A549 (cell line): ENCODE measurements around the gene CHD9. TPM values are rescaled to one million over a fixed set of nuclear protein-coding genes. Genes with fewer than 3 reads are reported as not detected.

ENCODE experiments used
- ATAC-seq, 2 experiments: fragments of 200-7000 bp in 1 of 2; fragments of >200 bp in 1 of 2; cut with Nextera tagmentation in 1 of 2; cut with Tn5 transposase in 1 of 2; 3 replicates each; pipeline versions ENCODE4 v1.8.0 to v1.9.1; 2018 to 2020; ENCODE audit warnings: mild to moderate bottlenecking in 1 of 2, moderate library complexity in 1 of 2
- CTCF ChIA-PET: fragments of 300-600 bp; sonication (Branson Sonifier 250); formaldehyde crosslinking; extraction: SDS; loops from one replicate; lab custom pipeline; 2021; ENCODE audit warnings: antibody characterized with exemption, inconsistent platforms; lab: Yijun Ruan, JAX
- POLR2A ChIA-PET: fragments of 350-600 bp; formaldehyde crosslinking; extraction: SDS; loops from one replicate; lab custom pipeline; 2021; ENCODE audit warnings: antibody characterized with exemption, inconsistent platforms; lab: Yijun Ruan, JAX
- DNase-seq, 2 experiments: peaks; one replicate each; pipeline versions ENCODE4 v3.0.0 to v3.0.0-alpha.2; 2011 to 2016; ENCODE audit warnings: low read depth in 1 of 2, low spot score in 1 of 2
- FAIRE-seq: peaks from 2 replicates; lab custom pipeline; 2011; peaks lifted over from hg19 to GRCh38; lab: Jason Lieb, UNC
- H3K27ac ChIP-seq, 2 experiments: fragments of >200 bp; sonication (Bioruptor Twin); formaldehyde crosslinking; 3 replicates each; pipeline ENCODE4 v1.5.1; 2016 to 2017
- H3K4me1 ChIP-seq: fragments of >200 bp; sonication (Bioruptor Twin); formaldehyde crosslinking; 3 replicates; pipeline ENCODE4 v1.6.1; 2016
- H3K4me2 ChIP-seq: fragments of >200 bp; sonication (Bioruptor Twin); formaldehyde crosslinking; 3 replicates; pipeline ENCODE4 v1.6.1; 2016
- H3K4me3 ChIP-seq: fragments of >200 bp; sonication (Bioruptor Twin); formaldehyde crosslinking; 3 replicates; pipeline ENCODE4 v1.5.1; 2016
- H3K9me3 ChIP-seq: fragments of >200 bp; sonication (Bioruptor Twin); formaldehyde crosslinking; 3 replicates; pipeline ENCODE4 v1.6.1; 2016
- CEBPB ChIP-seq, 2 experiments: fragments of >200 bp in 1 of 2; sonication (Bioruptor Twin) in 1 of 2; formaldehyde crosslinking in 1 of 2; IDR thresholded peaks; 2 replicates each; pipeline ENCODE4 v1.6.1; 2012 to 2016
- EHMT2 ChIP-seq: fragments of 200-600 bp; sonication (generic); IDR thresholded peaks from 2 replicates; pipeline ENCODE4 v1.6.1; 2016; ENCODE audit warnings: antibody characterized with exemption, low read depth, mild to moderate bottlenecking, moderate library complexity
- EP300 ChIP-seq, 2 experiments: fragments of >200 bp; sonication (Bioruptor Twin); formaldehyde crosslinking; IDR thresholded peaks; 2 replicates in 1 of 2; 3 replicates in 1 of 2; pipeline ENCODE4 v1.6.1; 2016 to 2017
- HOXB13 ChIP-seq: fragments of 250-450 bp; sonication (Bioruptor Pico); IDR thresholded peaks from 2 replicates; pipeline ENCODE4 v1.5.0; 2020; ENCODE audit warnings: low read depth, mild to moderate bottlenecking, moderate library complexity
- HOXB5 ChIP-seq: fragments of 250-450 bp; sonication (Bioruptor Pico); IDR thresholded peaks from 2 replicates; pipeline ENCODE4 v1.5.0; 2020; ENCODE audit warnings: mild to moderate bottlenecking, moderate library complexity
- JUN ChIP-seq, 2 experiments: fragments of >200 bp; sonication (Bioruptor Twin); formaldehyde crosslinking; IDR thresholded peaks; 2 replicates in 1 of 2; 3 replicates in 1 of 2; pipeline ENCODE4 v1.6.1; 2016 to 2017
- KDM5A ChIP-seq: fragments of 200-600 bp; sonication (generic); IDR thresholded peaks from 2 replicates; pipeline ENCODE4 v1.6.1; 2016; ENCODE audit warnings: antibody characterized with exemption, mild to moderate bottlenecking
- MAFK ChIP-seq: fragments of 450-650 bp; IDR thresholded peaks from 2 replicates; pipeline ENCODE4 v1.6.1; 2014; ENCODE audit not compliant: partially characterized antibody
- MAX ChIP-seq: IDR thresholded peaks from 2 replicates; pipeline ENCODE4 v1.6.1; 2012
- NFE2L2 ChIP-seq: fragments of 150-350 bp; conservative IDR thresholded peaks from 2 replicates; pipeline ENCODE4 v1.6.1; 2014; ENCODE audit warnings: low read length
- PHF8 ChIP-seq: fragments of 200-600 bp; sonication (generic); IDR thresholded peaks from 2 replicates; pipeline ENCODE4 v1.6.1; 2016; ENCODE audit warnings: low read depth, mild to moderate bottlenecking, antibody characterized with exemption, moderate library complexity, borderline replicate concordance
- POLR2A ChIP-seq: IDR thresholded peaks from 2 replicates; pipeline ENCODE4 v1.6.1; 2012; ENCODE audit warnings: mild to moderate bottlenecking, low read length
- RAD21 ChIP-seq, 2 experiments: fragments of >200 bp in 1 of 2; sonication (Bioruptor Twin) in 1 of 2; formaldehyde crosslinking in 1 of 2; IDR thresholded peaks in 1 of 2; conservative IDR thresholded peaks in 1 of 2; 2 replicates in 1 of 2; 3 replicates in 1 of 2; pipeline ENCODE4 v1.6.1; 2012 to 2018; ENCODE audit warnings: inconsistent platforms in 1 of 2
- RFX5 ChIP-seq: fragments of 450-650 bp; IDR thresholded peaks from 2 replicates; pipeline ENCODE4 v1.7.1; 2014; ENCODE audit warnings: antibody characterized with exemption, mild to moderate bottlenecking, moderate library complexity
- TFCP2L1 ChIP-seq: fragments of 250-450 bp; sonication (Bioruptor Pico); IDR thresholded peaks from 2 replicates; pipeline ENCODE4 v1.5.0; 2021; ENCODE audit warnings: mild to moderate bottlenecking
- TP53 ChIP-seq: fragments of 250-450 bp; sonication (Bioruptor Pico); IDR thresholded peaks from 2 replicates; pipeline ENCODE4 v1.5.0; 2021; ENCODE audit warnings: mild to moderate bottlenecking, moderate library complexity
- WGBS: methylation state at CpG from one replicate; pipeline ENCODE4 v1.1.6; 2017; ENCODE audit errors: missing lambda C conversion rate; 5-methylcytosine and 5-hydroxymethylcytosine counted together
- polyA plus RNA-seq, 4 experiments: library from polyadenylated mRNA; depleted of rRNA in 3 of 4; stranded (reverse); fragments of >200 nt; fragmentation: RNase III in 1 of 4; extraction: RNeasy Plus Mini Kit Qiagen cat#74134 plus additional on column Dnase treatment in 1 of 4; gene quantifications; 2 replicates in 3 of 4; 3 replicates in 1 of 4; pipeline ENCODE4 v1.2.3, GENCODE V29; 2011 to 2017
- TF ChIP-seq, protein P1 (sequence below): fragments of 250-450 bp; sonication (Bioruptor Pico); IDR thresholded peaks from 2 replicates; pipeline ENCODE4 v1.5.0; 2021; ENCODE audit warnings: mild to moderate bottlenecking, moderate library complexity, borderline replicate concordance
- TF ChIP-seq, protein P2 (sequence below): fragments of >200 bp; sonication (Bioruptor Twin); formaldehyde crosslinking; IDR thresholded peaks from 3 replicates; pipeline ENCODE4 v1.6.1; 2016
- TF ChIP-seq, protein P3 (sequence below): IDR thresholded peaks from 2 replicates; pipeline ENCODE4 v1.6.1; 2012; ENCODE audit warnings: low read depth, borderline replicate concordance
- TF ChIP-seq, protein P4 (sequence below): fragments of 450-650 bp; IDR thresholded peaks from 2 replicates; pipeline ENCODE4 v1.6.1; 2014; ENCODE audit warnings: antibody characterized with exemption
- TF ChIP-seq, protein P5 (sequence below): fragments of 150-350 bp; IDR thresholded peaks from 2 replicates; pipeline ENCODE4 v1.6.1; 2014; ENCODE audit warnings: low read depth, mild to moderate bottlenecking, low read length

Gene CHD9
- polyA plus RNA-seq, 2 of the 4 experiments (the other 2 are of a cell fraction), result 17.8 to 51.6 TPM

DNA sequence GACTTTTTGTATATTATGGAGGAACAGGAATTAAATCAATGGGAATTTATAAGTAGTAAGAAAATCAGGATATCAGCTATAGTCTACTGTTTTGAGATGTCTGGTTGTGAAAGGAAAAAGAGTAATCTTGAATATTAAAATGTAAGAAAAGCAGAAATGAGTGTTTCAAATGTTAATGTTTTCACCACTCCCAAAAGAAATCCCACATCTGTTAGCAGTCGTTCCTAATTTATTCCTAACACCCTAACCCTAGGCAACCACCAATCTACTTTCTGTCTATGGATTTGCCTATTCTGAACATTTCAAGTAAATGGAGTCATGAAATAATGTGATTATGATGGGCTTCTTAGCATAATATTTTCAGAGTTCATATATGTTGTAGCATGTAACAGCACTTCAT, 133.0 kb downstream of the CHD9 start (continued):
- TF ChIP-seq, protein P1, sequence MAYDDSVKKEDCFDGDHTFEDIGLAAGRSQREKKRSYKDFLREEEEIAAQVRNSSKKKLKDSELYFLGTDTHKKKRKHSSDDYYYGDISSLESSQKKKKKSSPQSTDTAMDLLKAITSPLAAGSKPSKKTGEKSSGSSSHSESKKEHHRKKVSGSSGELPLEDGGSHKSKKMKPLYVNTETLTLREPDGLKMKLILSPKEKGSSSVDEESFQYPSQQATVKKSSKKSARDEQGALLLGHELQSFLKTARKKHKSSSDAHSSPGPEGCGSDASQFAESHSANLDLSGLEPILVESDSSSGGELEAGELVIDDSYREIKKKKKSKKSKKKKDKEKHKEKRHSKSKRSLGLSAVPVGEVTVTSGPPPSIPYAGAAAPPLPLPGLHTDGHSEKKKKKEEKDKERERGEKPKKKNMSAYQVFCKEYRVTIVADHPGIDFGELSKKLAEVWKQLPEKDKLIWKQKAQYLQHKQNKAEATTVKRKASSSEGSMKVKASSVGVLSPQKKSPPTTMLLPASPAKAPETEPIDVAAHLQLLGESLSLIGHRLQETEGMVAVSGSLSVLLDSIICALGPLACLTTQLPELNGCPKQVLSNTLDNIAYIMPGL (CRISPR knock-in tag), result no peak
- no peak for TF ChIP-seq JUN (IDR thresholded peaks at IDR 0.05)

DNA sequence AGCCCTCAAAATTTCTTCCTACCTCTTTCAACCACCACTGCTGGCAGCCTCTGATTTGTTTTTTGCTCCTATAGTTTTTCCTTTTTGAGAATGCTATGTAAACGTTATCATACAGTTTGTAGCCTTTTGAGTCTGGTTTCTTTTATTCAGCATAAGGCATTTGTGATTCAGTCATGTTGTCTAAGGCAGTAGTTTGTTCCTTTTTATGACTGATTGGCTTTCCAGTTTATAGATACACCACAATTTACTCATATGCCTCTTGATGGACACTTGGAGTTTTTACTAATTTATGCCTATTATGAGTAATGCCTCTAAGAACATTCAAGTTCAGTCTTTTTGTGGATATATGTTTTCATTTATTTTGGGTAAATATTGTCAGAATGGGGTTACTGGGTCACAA, 136.6 kb downstream of the CHD9 start:
- ATAC-seq, result no peak
- H3K9me3 ChIP-seq, result no peaks in the 10 kb centered on the region; the same call in 2 of the 3 replicates
- no peak overlapping the region for H3K4me3 ChIP-seq
- peaks cover 3% of the 10 kb centered on the region for H3K4me1 ChIP-seq
- CTCF ChIA-PET, result interaction anchor here (1.0 kb wide), 1 partner anchor 14 kb away, joined by 3 read pairs; no protein-coding TSS in a partner anchor
- DNase-seq, result no peak
- no peak overlapping the region for H3K27ac ChIP-seq
- WGBS, result 40% methylated on average over 1 of the region's 1 CpG
- H3K4me2 ChIP-seq, result no peak overlapping the region
- no peak for FAIRE-seq
- no peak for TF ChIP-seq TP53 (CRISPR knock-in tag)
- no peak for TF ChIP-seq HOXB5
- TF ChIP-seq EP300 (IDR thresholded peaks at IDR 0.05), result no peak
- TF ChIP-seq, protein P2, sequence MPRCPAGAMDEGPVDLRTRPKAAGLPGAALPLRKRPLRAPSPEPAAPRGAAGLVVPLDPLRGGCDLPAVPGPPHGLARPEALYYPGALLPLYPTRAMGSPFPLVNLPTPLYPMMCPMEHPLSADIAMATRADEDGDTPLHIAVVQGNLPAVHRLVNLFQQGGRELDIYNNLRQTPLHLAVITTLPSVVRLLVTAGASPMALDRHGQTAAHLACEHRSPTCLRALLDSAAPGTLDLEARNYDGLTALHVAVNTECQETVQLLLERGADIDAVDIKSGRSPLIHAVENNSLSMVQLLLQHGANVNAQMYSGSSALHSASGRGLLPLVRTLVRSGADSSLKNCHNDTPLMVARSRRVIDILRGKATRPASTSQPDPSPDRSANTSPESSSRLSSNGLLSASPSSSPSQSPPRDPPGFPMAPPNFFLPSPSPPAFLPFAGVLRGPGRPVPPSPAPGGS, result no peak
- TF ChIP-seq, protein P3, sequence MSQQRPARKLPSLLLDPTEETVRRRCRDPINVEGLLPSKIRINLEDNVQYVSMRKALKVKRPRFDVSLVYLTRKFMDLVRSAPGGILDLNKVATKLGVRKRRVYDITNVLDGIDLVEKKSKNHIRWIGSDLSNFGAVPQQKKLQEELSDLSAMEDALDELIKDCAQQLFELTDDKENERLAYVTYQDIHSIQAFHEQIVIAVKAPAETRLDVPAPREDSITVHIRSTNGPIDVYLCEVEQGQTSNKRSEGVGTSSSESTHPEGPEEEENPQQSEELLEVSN, result no peak
- TF ChIP-seq POLR2A, result no peak
- no peak for TF ChIP-seq MAFK
- no peak for TF ChIP-seq KDM5A
- TF ChIP-seq RAD21 (conservative IDR thresholded peaks at IDR 0.05 in 1 of 2, IDR thresholded peaks at IDR 0.05 in 1 of 2), result no peak
- no peak for TF ChIP-seq CEBPB (IDR thresholded peaks at IDR 0.05)
- TF ChIP-seq MAX, result no peak
- POLR2A ChIA-PET, result no interaction called here

DNA sequence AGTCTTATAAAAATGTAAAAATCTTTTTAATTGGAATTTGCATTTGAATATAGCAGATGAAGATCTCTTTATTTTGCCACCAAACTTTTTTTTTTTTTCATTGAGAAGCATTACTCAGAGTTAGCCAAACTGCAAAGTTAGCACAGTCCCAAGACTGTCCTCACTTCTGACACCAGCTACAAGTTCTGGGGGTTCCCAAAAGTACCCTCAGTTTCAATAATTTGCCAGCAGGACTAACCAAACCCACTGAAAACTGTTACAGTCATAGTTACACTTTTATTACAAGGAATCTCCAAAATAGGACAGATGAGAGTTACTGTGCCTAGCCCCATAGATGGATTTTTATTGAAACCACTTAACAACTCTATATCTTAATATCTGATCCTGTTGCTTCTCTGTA, 144.1 kb downstream of the CHD9 start:
- TF ChIP-seq, protein P4, sequence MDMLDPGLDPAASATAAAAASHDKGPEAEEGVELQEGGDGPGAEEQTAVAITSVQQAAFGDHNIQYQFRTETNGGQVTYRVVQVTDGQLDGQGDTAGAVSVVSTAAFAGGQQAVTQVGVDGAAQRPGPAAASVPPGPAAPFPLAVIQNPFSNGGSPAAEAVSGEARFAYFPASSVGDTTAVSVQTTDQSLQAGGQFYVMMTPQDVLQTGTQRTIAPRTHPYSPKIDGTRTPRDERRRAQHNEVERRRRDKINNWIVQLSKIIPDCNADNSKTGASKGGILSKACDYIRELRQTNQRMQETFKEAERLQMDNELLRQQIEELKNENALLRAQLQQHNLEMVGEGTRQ, result no peak
- no peak for TF ChIP-seq HOXB5
- TF ChIP-seq JUN (IDR thresholded peaks at IDR 0.05), result no peak
- TF ChIP-seq EHMT2, result no peak
- TF ChIP-seq HOXB13 (CRISPR knock-in tag), result no peak
- TF ChIP-seq TFCP2L1 (CRISPR knock-in tag), result no peak
- no peak for TF ChIP-seq RFX5
- no peak for TF ChIP-seq NFE2L2
- TF ChIP-seq, protein P5, sequence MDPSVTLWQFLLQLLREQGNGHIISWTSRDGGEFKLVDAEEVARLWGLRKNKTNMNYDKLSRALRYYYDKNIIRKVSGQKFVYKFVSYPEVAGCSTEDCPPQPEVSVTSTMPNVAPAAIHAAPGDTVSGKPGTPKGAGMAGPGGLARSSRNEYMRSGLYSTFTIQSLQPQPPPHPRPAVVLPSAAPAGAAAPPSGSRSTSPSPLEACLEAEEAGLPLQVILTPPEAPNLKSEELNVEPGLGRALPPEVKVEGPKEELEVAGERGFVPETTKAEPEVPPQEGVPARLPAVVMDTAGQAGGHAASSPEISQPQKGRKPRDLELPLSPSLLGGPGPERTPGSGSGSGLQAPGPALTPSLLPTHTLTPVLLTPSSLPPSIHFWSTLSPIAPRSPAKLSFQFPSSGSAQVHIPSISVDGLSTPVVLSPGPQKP, result no peak
- no peak for TF ChIP-seq PHF8
- POLR2A ChIA-PET, result no interaction called here
- H3K4me2 ChIP-seq, result no peak overlapping the region
- H3K4me3 ChIP-seq, result no peak overlapping the region
- CTCF ChIA-PET, result no interaction called here
- no peaks in the 10 kb centered on the region for H3K9me3 ChIP-seq
- H3K4me1 ChIP-seq, result peaks cover 11% of the 10 kb centered on the region
- DNase-seq (no peak), ATAC-seq (no peak), FAIRE-seq (no peak)
- H3K27ac ChIP-seq, result no peak overlapping the region
